ENCODE data around the gene DMC1. TPM values are rescaled to one million over a fixed set of nuclear protein-coding genes. Genes with fewer than 3 reads are reported as not detected.

Gene DMC1
- total RNA-seq, 1 donor from 2014 or later = 2.0 TPM

DNA sequence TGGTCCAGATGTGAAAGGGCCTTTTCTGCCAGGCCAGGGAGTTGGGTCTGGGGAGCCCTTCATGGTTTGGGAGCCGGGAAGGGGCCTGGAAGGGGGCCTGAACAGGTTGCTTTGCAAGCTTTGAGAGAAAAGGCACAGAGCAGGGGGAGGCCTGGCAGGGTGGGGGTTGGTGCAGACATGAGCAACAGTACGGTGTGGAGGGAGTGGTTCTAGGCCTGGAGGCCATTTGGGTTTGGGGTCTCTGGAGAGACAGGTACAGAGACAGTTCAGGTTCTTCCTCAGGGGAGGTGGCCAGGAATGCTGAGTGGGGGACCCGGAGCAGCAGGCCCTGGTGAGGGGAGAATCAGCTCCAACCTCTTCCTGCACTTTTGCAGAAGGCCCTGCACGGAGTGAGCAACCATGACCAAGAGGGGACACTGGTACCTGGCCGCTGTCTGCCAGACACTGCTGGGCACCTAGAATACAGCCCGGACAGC, 100.6 kb downstream of the DMC1 start:
- no peak for DNase-seq (ENCODE audit: low read depth)

Other genes starting within 250 kb of the DMC1 start
- gene KCNJ4, start 115.0 kb downstream of the DMC1 start, total RNA-seq = not detected in 2 replicates
- 34.2 and 73.5 TPM in 2 replicates for gene KDELR3, start 102.1 kb downstream of the DMC1 start, total RNA-seq
- gene DDX17, start 63.9 kb downstream of the DMC1 start, total RNA-seq = 381 and 469 TPM in 2 replicates
- gene FAM227A, start 86.2 kb upstream of the DMC1 start, total RNA-seq = 5.4 and 8.9 TPM in 2 replicates
- 20.0 and 25.0 TPM in 2 replicates for gene CBY1, start 86.5 kb upstream of the DMC1 start, total RNA-seq
- gene TOMM22, start 111.8 kb upstream of the DMC1 start, total RNA-seq = 34.1 and 109 TPM in 2 replicates
- 60.1 and 91.9 TPM in 2 replicates for gene JOSD1, start 130.8 kb upstream of the DMC1 start, total RNA-seq
- gene GTPBP1, start 135.8 kb upstream of the DMC1 start, total RNA-seq = 16.8 and 54.8 TPM in 2 replicates
- gene SUN2, start 185.8 kb upstream of the DMC1 start, total RNA-seq = 101 and 117 TPM in 2 replicates
- gene DNAL4, start 224.0 kb upstream of the DMC1 start, total RNA-seq = 18.2 and 33.5 TPM in 2 replicates